A673 (cell line): Measurements from ENCODE around the gene SUFU.

Experiments used
- EZH2 ChIP-seq: fragments of 200-600 bp; sonication (generic); IDR thresholded peaks from 2 replicates; pipeline ENCODE4 v1.6.1; 2017; ENCODE audit warnings: borderline replicate concordance, low read depth, mild to moderate bottlenecking, mixed read lengths, antibody characterized with exemption, low read length; ENCODE audit not compliant: poor library complexity, severe bottlenecking
- TF ChIP-seq, protein P1 (sequence below): fragments of 300-800, 200-600 bp; sonication (generic); conservative IDR thresholded peaks from 2 replicates; pipeline ENCODE4 v1.5.1; 2017; ENCODE audit warnings: low read depth, mild to moderate bottlenecking, antibody characterized with exemption, low read length, moderate library complexity, mixed read lengths

DNA sequence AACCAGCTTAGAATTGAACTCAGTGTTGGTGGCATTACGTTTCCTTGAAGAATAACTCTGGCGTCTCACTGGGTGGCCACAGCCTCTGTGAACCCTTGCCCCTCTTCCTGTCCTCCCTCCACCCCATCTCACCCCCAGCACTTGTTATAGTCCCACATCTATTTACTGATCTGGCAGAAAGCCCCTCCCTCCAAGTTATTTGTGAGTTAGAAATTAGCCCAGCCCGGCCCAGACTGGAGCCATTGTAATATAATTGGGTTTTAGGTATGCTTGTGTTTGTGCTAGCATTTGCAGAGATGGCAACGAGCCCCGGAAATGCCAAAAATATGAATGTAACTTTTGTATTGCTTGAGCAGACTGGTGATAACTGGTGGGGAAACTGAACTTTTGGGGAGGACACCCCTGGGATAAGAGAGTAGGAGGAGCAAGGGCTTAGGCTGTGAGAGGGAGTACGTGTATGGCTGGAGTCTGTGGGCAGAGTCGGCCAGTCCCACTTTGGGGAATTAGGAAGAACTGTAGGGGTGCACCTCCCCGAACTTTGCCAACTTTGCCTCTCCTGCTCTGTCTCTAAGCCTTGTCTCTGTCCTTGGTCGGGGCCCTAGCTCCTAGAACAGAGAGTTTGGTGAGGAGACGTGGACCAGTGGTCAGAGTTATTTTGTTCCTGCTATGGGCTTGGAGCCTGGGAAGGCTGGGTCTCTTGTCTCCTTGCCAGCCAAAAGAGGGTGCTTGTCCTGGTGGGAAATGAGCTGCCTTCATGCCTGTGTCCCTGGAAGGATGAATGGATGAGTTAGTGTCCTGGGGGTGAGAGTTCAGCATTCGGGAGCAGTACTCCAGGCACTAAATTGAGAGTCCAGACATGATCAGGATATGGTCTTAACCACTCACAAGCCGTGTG, 121.2 kb downstream of the SUFU start:
- TF ChIP-seq, protein P1, sequence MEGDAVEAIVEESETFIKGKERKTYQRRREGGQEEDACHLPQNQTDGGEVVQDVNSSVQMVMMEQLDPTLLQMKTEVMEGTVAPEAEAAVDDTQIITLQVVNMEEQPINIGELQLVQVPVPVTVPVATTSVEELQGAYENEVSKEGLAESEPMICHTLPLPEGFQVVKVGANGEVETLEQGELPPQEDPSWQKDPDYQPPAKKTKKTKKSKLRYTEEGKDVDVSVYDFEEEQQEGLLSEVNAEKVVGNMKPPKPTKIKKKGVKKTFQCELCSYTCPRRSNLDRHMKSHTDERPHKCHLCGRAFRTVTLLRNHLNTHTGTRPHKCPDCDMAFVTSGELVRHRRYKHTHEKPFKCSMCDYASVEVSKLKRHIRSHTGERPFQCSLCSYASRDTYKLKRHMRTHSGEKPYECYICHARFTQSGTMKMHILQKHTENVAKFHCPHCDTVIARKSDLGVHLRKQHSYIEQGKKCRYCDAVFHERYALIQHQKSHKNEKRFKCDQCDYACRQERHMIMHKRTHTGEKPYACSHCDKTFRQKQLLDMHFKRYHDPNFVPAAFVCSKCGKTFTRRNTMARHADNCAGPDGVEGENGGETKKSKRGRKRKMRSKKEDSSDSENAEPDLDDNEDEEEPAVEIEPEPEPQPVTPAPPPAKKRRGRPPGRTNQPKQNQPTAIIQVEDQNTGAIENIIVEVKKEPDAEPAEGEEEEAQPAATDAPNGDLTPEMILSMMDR = no peak
- no peak for TF ChIP-seq EZH2
